Tracheal epithelial cell (primary cell): ENCODE results near the gene SMIM27. TPM values are rescaled to one million over a fixed set of nuclear protein-coding genes. Genes with fewer than 3 reads are reported as not detected.

Source experiments
- total RNA-seq: library from RNA; depleted of rRNA; stranded (reverse); fragments of >200 nt; gene quantifications from 2 replicates; pipeline ENCODE4 v1.2.1, GENCODE V29; 2014

The SMIM27 gene
- 2.2 and 3.8 TPM in 2 replicates for total RNA-seq

GRCh38 chr9:32552172-32552872 lies at the start of gene SMIM27, which contains the start of gene TOPORS:
SMIM27 (plus strand) TSS chr9:32552327; CDS start chr9:32552435, 108 bp downstream.
TOPORS (minus strand) TSS chr9:32552586; CDS start chr9:32552436, 150 bp downstream.

GRCh38 chr9:32526041-32526706 lies 26.0 kb upstream of the SMIM27 start, which contains the start of gene RIGI:
RIGI (minus strand) TSS chr9:32526196; CDS start chr9:32526166, 30 bp downstream.

GRCh38 chr9:32572900-32573523 lies 20.9 kb downstream of the SMIM27 start, which contains the start of gene NDUFB6:
NDUFB6 (minus strand) TSS chr9:32573159; CDS start chr9:32573060, 99 bp downstream.

Other genes with a start within 250 kb of the SMIM27 start
- 18.1 and 35.9 TPM in 2 replicates for gene ACO1, start 167.7 kb upstream of the SMIM27 start, total RNA-seq
- 3.4 and 12.3 TPM in 2 replicates for gene RIGI, start 26.1 kb upstream of the SMIM27 start, total RNA-seq
- gene TOPORS, start 259 bp downstream of the SMIM27 start, total RNA-seq = 24.8 and 27.3 TPM in 2 replicates
- 19.2 and 24.8 TPM in 2 replicates for gene NDUFB6, start 20.8 kb downstream of the SMIM27 start, total RNA-seq
- under 0.01 TPM in 2 replicates for gene TAF1L, start 83.3 kb downstream of the SMIM27 start, total RNA-seq
- gene TMEM215, start 231.2 kb downstream of the SMIM27 start, total RNA-seq = under 0.01 TPM in 1 of 2 replicates, not detected in the other